HUDEP-2 (cell line): Measurements from ENCODE around the gene STAT3.
"Not testable (repeated sequence)": the region's sequence is repeated elsewhere in the genome, so short reads cannot be mapped to it uniquely, and the experiment has no call there.

ENCODE experiments used
- DNase-seq, 76 experiments: peaks; one replicate each; lab custom pipeline; 2025; ENCODE audit not compliant: unreplicated experiment in 76 of 76; lab: John Stamatoyannopoulos, UW

STAT3 gene

GRCh38 chr17:42388381-42389134 is at the start of gene STAT3:
Gene STAT3, minus strand, starts transcription at chr17:42388442. Its CDS starts 39,926 bp downstream, at chr17:42348516.
- peak; percentile 79 to 100 (median 99) for DNase-seq

DNA sequence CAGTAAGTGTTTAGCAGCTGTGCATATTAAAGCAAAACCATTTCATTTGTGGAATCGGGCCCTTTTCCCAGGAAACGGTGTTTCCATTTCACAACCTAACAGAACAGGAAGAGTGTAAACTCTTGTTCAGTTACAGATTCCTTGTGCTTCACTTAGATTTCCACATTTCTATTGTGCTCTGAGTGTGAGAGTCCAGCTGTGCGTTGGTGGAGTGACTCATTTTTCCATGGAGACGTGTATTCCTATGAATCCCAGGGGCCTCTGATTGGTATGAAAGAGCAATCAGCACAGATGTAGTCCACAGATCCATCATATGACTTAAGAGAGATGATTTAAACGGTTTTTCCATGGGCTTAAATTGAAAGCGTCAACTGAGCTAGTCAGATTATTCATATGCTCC is 48.1 kb upstream of the STAT3 start:
- DNase-seq, result no peak

- DNase-seq, result no peak
Measured at GRCh38 chr17:42431758-42432161, 43.5 kb upstream of the STAT3 start.

DNA sequence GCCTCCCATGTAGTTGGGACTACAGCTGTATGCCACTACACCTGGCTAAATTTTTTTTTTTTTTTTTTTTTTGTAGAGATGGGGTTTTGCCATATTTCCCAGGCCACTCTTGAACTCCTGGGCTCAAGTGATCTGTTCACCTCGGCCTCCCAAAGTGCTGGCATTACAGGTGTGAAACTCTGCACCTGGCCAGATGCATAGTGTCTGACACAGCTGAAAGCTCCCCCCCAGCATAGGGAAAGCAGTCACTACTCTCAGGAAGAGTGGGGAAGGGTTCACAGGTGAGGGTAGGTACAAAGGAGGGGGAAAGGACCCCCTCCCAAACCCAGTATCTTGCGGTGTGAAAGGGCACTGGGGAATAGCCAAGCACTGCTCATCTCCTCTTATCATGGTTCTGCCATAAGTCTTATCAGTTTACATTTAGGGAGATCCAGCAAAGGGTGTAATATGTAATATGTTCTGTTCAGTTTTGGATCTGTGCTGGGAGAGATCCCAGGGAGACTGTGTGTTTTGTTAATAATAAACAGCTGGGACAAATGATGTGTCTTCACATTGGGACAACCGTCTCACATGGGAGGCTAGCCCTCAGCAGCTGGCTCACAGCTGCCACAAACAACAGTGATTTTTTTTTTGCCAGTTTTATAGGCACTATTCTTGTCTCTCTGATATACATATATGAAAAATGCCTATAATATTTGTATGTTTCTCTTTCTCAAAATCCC is 41.6 kb upstream of the STAT3 start:
- peak in 7 of 76 experiments; percentile 7 to 50 (median 14) for DNase-seq

DNA sequence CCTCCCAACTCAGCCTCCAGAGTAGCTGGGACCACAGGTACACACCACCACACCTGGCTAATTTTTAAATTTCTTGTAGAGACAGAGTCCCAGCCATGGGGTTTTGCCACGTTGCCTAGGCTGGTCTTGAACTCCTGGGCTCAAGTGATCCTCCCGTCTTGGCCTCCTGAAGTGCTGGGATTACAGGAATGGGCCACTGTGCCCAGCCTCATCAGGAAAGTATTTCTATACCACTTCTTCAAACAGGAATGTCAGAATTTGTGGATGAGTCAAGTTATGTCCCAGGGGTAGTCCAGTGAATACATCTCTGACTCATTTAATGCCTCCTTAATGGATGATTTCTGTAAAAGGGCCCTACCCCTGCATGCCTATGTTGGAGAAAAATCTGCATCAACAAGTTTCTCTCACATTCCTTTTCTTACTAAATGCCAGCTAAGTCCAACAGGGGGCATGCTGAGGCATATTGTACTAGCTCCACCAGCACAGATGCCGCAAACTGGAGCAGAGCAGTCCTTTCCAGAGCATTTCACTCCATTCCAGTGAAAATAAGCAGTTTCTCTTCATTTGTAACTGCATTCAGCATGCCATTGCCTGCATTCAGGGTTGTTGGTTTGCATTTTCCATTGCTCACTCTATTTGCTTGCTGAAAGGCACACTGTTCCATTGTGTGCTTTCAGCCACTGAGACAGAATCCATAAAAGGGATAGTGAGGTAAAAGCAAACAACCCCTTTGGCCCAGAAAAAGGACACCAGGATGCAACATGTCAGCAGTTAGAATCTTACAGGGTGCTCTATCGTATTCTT is 40.1 kb upstream of the STAT3 start:
- peak in 40 of 76 experiments; percentile 4 to 53 (median 30) for DNase-seq

GRCh38 chr17:42424991-42425610 is 36.9 kb upstream of the STAT3 start:
- DNase-seq, result no peak

GRCh38 chr17:42423766-42424165 is 35.5 kb upstream of the STAT3 start:
- no peak for DNase-seq

DNA sequence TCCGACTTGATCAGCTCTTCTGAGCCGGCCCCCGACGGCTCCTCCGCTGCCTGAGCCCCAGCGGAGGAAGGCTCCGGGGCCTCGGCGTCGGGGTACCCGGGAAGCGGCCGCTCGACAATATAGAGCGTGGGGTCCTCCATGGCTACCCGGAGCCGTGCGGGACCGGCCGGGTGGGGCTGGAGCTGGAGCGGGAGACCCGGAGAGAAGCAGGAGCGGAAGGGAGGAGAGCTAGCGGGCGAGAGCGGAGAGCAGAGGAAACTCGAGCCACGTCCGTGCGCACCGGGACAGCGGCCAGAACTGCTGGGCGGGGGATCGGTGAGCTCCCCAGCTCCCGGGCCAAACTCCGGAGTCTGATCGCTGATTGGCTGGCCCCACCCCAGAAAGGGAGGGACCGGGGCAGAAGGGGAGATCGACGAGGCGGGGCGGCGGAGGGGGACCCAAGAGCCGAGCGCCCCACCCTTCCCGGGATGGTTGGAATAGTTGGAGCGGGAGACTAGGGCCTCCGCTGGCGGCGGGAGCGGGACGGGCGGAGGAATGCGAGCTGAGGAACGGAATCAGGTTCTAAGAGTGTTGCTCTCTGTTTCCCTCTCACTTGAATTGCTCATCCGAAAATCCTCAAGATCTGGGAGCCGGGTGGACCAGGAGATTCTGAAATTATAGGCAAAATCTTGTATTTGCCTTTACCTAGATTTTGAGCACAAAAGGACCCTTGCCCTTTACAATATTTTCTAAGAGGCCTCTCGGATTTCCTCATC is 34.9 kb upstream of the STAT3 start, which contains the start of gene CAVIN1:
TSS of gene CAVIN1 (minus strand) at position 299 of the 755 bp plus-strand sequence. CDS start at position 140, 159 bp downstream.
- peak in 73 of 76 experiments; percentile 25 to 87 (median 70) for DNase-seq

DNA sequence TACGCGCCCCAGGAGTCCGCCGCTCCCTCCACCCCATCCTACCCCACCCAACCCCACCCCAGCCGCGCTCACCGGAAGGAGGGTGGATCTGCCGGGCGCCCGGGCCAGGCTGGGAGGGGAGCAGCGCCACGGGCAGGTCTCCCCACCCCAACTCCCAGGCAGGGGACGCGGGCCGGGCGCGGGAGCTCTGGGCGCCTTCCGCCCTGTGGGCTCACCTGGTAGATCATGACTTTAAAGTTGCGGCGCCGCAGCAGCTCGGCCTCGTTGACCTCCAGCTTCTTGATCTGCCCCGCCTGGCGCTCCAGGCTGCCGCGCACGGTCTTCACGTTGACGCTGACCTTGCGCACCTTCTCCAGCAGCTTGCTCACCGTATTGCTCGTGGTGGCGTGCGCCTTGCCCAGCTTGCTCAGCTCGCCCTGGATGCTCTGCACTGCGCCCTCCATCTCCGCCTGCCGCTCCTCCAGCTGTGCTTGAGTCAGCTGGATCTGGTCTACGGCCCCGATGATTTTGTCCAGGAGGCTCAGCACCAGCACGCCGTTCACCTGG is 34.2 kb upstream of the STAT3 start:
- peak in 12 of 76 experiments; percentile 11 to 53 (median 24) for DNase-seq

GRCh38 chr17:42421507-42422338 is 33.5 kb upstream of the STAT3 start:
- peak in 20 of 76 experiments; percentile 10 to 69 (median 36) for DNase-seq

DNA sequence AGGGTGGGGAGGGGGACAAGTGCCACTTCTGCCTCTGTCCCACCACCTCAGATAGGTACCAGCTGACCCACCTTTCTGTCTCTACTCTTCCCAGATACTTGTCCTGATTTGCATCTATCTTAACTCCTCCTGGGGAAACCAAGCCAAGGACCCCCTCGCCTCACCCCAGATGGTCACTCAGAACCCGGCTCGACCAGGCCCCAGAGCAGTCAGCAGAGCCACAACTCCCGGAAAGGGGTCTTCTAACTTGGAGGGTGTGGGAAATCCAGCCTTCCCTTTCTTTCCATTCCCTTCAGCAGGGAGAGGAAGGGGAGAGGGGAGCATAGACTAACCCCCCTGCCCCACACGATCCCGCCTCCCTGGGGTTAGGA is 32.9 kb upstream of the STAT3 start:
- no peak for DNase-seq

DNA sequence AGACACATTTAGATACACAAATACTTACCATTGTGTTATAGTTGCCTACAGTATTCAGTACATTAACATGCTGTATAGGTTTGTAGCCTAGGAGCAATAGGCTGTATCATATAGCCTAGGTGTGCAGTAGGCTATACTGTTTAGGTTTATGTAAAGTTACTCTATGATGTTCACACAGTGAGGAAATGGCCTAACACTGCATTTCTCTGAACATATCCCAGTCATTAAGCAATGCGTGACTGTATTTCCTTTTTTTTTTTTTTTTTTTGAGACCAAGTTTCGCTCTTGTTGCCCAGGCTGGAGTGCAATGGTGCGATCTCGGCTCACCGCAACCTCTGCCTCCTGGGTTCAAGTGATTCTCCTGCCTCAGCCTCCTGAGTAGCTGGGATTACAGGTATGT is 29.7 kb upstream of the STAT3 start:
- not testable (repeated sequence) for DNase-seq

DNA sequence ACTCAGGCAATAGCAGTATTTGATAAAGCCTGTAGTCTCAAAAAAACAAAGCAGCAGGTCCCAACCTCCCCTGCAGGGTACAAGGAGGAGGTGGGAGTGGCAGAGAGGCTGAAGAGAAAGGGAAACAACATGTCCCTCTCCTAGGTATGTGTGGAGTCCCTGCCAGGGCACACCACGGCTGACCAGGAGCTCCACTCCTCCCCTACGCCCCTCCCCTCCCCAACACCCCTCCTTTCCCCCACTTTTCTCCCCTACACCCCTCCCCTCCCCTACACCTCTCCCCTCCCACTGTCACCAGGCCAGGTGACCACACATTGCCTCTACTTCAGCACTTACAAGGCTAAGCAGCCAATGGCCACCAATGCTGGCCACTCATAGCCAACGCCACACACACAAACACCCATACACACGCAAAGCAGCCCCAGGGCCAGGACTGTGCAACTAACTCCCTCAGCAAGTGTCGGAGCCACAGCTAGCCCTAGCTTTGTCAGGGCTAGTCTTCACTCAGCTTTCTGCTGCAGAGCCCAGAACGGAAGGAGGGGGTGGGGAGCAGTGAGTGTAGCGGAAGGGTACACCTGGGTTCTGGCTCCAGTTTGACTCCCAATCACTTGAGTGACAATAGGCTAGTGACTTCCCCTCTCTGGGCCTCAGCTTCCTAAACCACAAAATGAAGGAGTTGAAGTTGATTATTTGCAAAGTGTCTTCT is 26.6 kb upstream of the STAT3 start:
- DNase-seq, result peak in 1 of 76 experiments; percentile 7

- peak in 1 of 76 experiments; percentile 4 for DNase-seq
Measured at GRCh38 chr17:42413464-42414040, 25.3 kb upstream of the STAT3 start.

DNA sequence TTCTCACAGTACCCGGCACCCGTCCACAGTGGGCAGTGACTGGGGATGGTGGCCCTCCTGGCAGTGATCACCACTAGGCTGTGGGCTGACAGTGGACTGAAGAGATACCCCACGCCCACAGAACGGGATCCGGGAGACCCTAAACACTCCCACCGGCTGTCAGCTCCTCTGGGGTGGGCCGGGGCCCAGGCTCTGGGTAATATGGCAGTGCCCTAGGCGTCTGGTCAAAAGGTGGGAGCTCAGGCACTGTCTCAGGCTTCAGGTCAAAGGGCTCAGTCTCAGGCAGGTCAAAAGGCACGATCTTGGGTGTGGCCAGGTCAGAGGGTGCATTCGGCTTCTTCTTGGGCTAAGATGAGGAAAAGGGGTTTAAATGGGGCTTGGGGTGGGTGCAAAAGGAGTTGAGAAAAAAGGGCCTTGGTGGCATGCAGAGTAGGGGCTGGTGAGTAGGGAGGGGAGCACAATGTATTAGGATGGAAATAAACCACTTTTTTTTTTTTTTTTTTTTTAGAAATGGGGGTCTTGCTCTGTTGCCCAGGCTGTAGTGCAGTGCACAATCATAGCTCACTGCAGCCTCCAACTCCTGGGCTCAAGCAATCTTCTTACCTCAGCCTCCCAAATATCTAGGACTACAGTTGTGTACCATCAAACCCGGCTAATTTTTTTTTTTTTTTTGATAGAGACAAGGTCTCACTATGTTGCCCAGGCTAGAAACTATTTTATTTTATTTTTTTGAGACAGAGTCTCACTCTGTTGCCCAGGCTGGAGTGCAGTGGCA is 23.9 kb upstream of the STAT3 start:
- peak in 4 of 76 experiments; percentile 5 to 30 (median 22) for DNase-seq

DNA sequence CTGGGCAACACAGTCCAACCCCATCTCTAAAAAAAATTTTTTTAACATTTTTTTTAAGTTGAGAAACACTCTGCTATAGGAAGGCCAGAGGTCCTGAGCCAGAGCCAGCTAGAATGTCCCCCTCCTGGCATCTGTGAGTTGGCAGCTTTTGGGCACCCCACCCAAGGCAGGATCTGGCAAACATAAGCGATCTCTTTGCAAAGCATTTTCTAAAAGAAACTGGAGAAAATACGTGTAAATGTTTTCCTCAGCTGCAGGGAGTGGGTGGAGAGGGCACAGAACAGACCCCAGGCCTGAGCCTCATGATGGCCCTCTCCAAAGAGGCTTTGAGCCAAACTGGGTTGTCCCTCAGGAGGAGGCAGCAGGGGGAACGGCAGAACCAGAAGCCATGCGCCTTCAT is 23.1 kb upstream of the STAT3 start:
- DNase-seq, result no peak

DNA sequence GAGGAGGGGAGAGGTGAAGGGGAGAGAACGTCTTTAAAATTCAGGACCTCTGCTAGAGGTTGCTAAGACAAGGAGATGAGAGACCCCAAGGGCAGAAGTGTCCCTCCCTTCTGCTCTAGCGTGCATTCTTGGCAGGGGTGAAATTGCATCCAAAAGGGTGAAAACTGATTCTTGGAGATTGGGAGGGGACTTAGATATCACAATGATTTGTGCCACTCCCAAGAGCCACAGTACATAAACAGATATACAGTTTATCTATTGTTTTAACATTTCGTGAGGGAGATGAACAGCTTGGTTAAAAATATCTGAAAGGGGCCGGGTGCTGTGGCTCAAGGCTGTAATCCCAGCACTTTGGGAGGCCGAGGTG is 22.1 kb upstream of the STAT3 start:
- no peak for DNase-seq
